HCT116 (cell line): ENCODE results near the gene ACOT12. TPM values are rescaled to one million over a fixed set of nuclear protein-coding genes. Genes with fewer than 3 reads are reported as not detected.

ENCODE experiments used
- ATAC-seq: fragments of 200-7000 bp; cut with Tn5 transposase; 2 replicates; pipeline ENCODE4 v1.9.1; 2020; ENCODE audit warnings: mild to moderate bottlenecking, moderate library complexity
- BruUV-seq: library from RNA; stranded (reverse); fragments of 400-500 nt; replicated peaks from 2 replicates; lab custom pipeline; 2021; lab: Mats Ljungman, UMichigan
- CTCF ChIA-PET: fragments of 300-600 bp; sonication (Branson Sonifier 250); formaldehyde crosslinking; loops from one replicate; lab custom pipeline; 2021; ENCODE audit warnings: antibody characterized with exemption; lab: Charles Lee
- POLR2A ChIA-PET: fragments of 300-600, 350-600 bp; sonication (Branson Sonifier 250); formaldehyde crosslinking; loops from one replicate; lab custom pipeline; 2021; ENCODE audit warnings: antibody characterized with exemption; lab: Charles Lee
- RAD21 ChIA-PET, 2 experiments: fragments of 300-600 bp; sonication (Branson Sonifier 250); formaldehyde crosslinking; loops; one replicate each; lab custom pipeline; 2023; ENCODE audit warnings: low total read pairs in 2 of 2; ENCODE audit not compliant: uncharacterized antibody in 2 of 2, unreplicated experiment in 2 of 2, low non-redundant PET in 1 of 2; lab: Charles Lee
- DNase-seq: peaks from one replicate; pipeline ENCODE4 v3.0.0-alpha.2; 2010; ENCODE audit warnings: low read depth, low spot score
- H2AFZ ChIP-seq: fragments of 200-600 bp; shearing (Covaris generic), sonication (generic); 2 replicates; pipeline ENCODE4 v1.6.1; 2017; ENCODE audit warnings: low read depth, mixed run types, mixed read lengths, antibody characterized with exemption, low read length; ENCODE audit not compliant: poor library complexity, severe bottlenecking
- H3K27ac ChIP-seq: 2 replicates; pipeline ENCODE4 v1.5.1; 2012; ENCODE audit warnings: low read depth, low read length
- H3K27me3 ChIP-seq: fragments of 200-600 bp; sonication (generic); 2 replicates; pipeline ENCODE4 v1.6.1; 2016; ENCODE audit warnings: mixed run types, low read length, mixed read lengths; ENCODE audit not compliant: insufficient read depth
- H3K36me3 ChIP-seq, 2 experiments: fragments of 200-500 bp in 1 of 2; fragments of 200-600 bp in 1 of 2; sonication (Bioruptor generic) in 1 of 2; sonication (generic) in 1 of 2; 2 replicates each; pipeline versions ENCODE4 v1.5.1 to v1.6.1; 2014 to 2016; ENCODE audit warnings: low read length in 2 of 2, inconsistent platforms in 1 of 2, mixed read lengths in 1 of 2, mixed run types in 1 of 2; ENCODE audit not compliant: insufficient read depth in 2 of 2, control insufficient read depth in 1 of 2
- H3K4me1 ChIP-seq, 2 experiments: fragments of 200-600 bp in 1 of 2; sonication (generic) in 1 of 2; 2 replicates each; pipeline versions ENCODE4 v1.5.1 to v1.6.1; 2012 to 2017; ENCODE audit warnings: low read length in 2 of 2, inconsistent platforms in 1 of 2, mild to moderate bottlenecking in 1 of 2, mixed read lengths in 1 of 2, mixed run types in 1 of 2, moderate library complexity in 1 of 2; ENCODE audit not compliant: insufficient read depth in 2 of 2, control insufficient read depth in 1 of 2
- H3K4me2 ChIP-seq: fragments of 200-600 bp; sonication (generic); 2 replicates; pipeline ENCODE4 v1.6.1; 2017; ENCODE audit warnings: mixed run types, low read length, mixed read lengths
- H3K4me3 ChIP-seq, 2 experiments: fragments of 200-600 bp in 1 of 2; sonication (generic) in 1 of 2; replicated peaks in 1 of 2; 2 replicates each; pipeline ENCODE4 v1.5.1; 2011 to 2016; ENCODE audit warnings: low read length in 2 of 2, control low read depth in 1 of 2, low read depth in 1 of 2, mild to moderate bottlenecking in 1 of 2, mixed read lengths in 1 of 2, mixed run types in 1 of 2
- H3K79me2 ChIP-seq: fragments of 200-600 bp; sonication (generic); 2 replicates; pipeline ENCODE4 v1.6.1; 2017; ENCODE audit warnings: mild to moderate bottlenecking, mixed run types, low read length, moderate library complexity, mixed read lengths; ENCODE audit not compliant: insufficient read depth
- H3K9ac ChIP-seq: fragments of 200-600 bp; sonication (generic); 2 replicates; pipeline ENCODE4 v1.6.1; 2016; ENCODE audit warnings: low read length, mixed read lengths
- H3K9me2 ChIP-seq: fragments of 200-600 bp; sonication (generic), shearing (Covaris generic); 2 replicates; pipeline ENCODE4 v1.6.1; 2017; ENCODE audit warnings: mixed run types, mild to moderate bottlenecking, moderate library complexity; ENCODE audit not compliant: insufficient read depth
- H3K9me3 ChIP-seq, 2 experiments: fragments of 200-500 bp in 1 of 2; fragments of 200-600 bp in 1 of 2; sonication (Bioruptor generic) in 1 of 2; sonication (generic) in 1 of 2; 2 replicates each; pipeline ENCODE4 v1.6.1; 2014 to 2017; ENCODE audit warnings: low read length in 2 of 2, mixed read lengths in 2 of 2, inconsistent platforms in 1 of 2, low read depth in 1 of 2, mild to moderate bottlenecking in 1 of 2, mixed run types in 1 of 2, moderate library complexity in 1 of 2; ENCODE audit not compliant: control insufficient read depth in 1 of 2, insufficient read depth in 1 of 2
- H4K20me1 ChIP-seq: fragments of 200-600 bp; sonication (generic), shearing (Covaris generic); 2 replicates; pipeline ENCODE4 v1.6.1; 2017; ENCODE audit warnings: mixed run types, mild to moderate bottlenecking, moderate library complexity; ENCODE audit not compliant: insufficient read depth
- ATF3 ChIP-seq: IDR thresholded peaks from 2 replicates; pipeline ENCODE4 v1.6.1; 2012
- MAX ChIP-seq: IDR thresholded peaks from 2 replicates; pipeline ENCODE4 v1.6.1; 2012
- POLR2A ChIP-seq: IDR thresholded peaks from 2 replicates; pipeline ENCODE4 v1.7.0; 2011; ENCODE audit warnings: borderline replicate concordance; ENCODE audit not compliant: insufficient read depth, insufficient read length; ENCODE audit errors: extremely low read depth
- REST ChIP-seq: IDR thresholded peaks from 2 replicates; pipeline ENCODE4 v1.6.1; 2012; ENCODE audit warnings: low read depth
- SIN3A ChIP-seq: IDR thresholded peaks from 2 replicates; pipeline ENCODE4 v1.6.1; 2012; ENCODE audit warnings: low read depth
- SP1 ChIP-seq: IDR thresholded peaks from 2 replicates; pipeline ENCODE4 v1.6.1; 2012; ENCODE audit warnings: low read depth
- ZBTB33 ChIP-seq: IDR thresholded peaks from 2 replicates; pipeline ENCODE4 v1.6.1; 2011; ENCODE audit warnings: mild to moderate bottlenecking, low read length, moderate library complexity; ENCODE audit not compliant: insufficient replicate concordance; ENCODE audit errors: extremely low read depth
- ZFX ChIP-seq: fragments of 450-650 bp; IDR thresholded peaks from 2 replicates; pipeline ENCODE4 v1.6.1; 2017
- intact Hi-C: fragments of 100-400 bp; cut with micrococcal nuclease; formaldehyde crosslinking; loops from 2 replicates; pipeline ENCODE4 v1.10.0; 2022
- total RNA-seq: library from RNA; stranded (reverse); gene quantifications from one replicate; pipeline ENCODE4 v1.2.1, GENCODE V29; 2021; ENCODE audit not compliant: unreplicated experiment

Gene ACOT12
- total RNA-seq, 1 experiment from 2014 or later, result not detected

GRCh38 chr5:81405126-81405891 lies 11.4 kb upstream of the ACOT12 start:
- Histone ChIP-seq H3K27me3 (no peaks in the 10 kb centered on the region), H2AFZ (no peak overlapping the region), H3K36me3 (no peaks in the 10 kb centered on the region), H3K9me3 (no peaks in the 10 kb centered on the region), H3K27ac (no peak overlapping the region), H4K20me1 (no peaks in the 10 kb centered on the region), H3K79me2 (no peaks in the 10 kb centered on the region), H3K4me2 (no peak overlapping the region), H3K4me1 (no peaks in the 10 kb centered on the region), H3K9ac (no peak overlapping the region), H3K9me2 (no peaks in the 10 kb centered on the region), H3K4me3 (no peak overlapping the region)
- ATAC-seq, result no peak
- DNase-seq, result no peak
- no TSS peak for BruUV-seq
- CTCF ChIA-PET, result interaction anchor here (0.7 kb wide), 1 partner anchor 21 kb away, joined by 3 read pairs; no protein-coding TSS in a partner anchor
- POLR2A ChIA-PET, result no interaction called here
- TF ChIP-seq ATF3 (no peak), MAX (no peak), ZFX (no peak), REST (no peak), POLR2A (no peak), SP1 (no peak), ZBTB33 (no peak), SIN3A (no peak)
- intact Hi-C loops, result no loop called here
- RAD21 ChIA-PET, result no interaction called here
